GM21717 (cell line): ENCODE measurements around the gene PIM3.
"Not testable (repeated sequence)": the region's sequence is repeated elsewhere in the genome, so short reads cannot be mapped to it uniquely, and the experiment has no call there.

Experiments
- ATAC-seq: cut with Tn5 transposase; IDR thresholded peaks from one replicate; pipeline ENCODE4 v1.9.1; 2021; ENCODE audit warnings: mild to moderate bottlenecking, moderate library complexity; ENCODE audit not compliant: unreplicated experiment

Gene PIM3

GRCh38 chr22:49981799-49982198, 21.2 kb downstream of the PIM3 start:
- ATAC-seq = not testable (repeated sequence)

GRCh38 chr22:49983148-49984042, 22.8 kb downstream of the PIM3 start:
- no peak for ATAC-seq

- no peak for ATAC-seq
Measured at GRCh38 chr22:49986325-49986724, 25.8 kb downstream of the PIM3 start.

GRCh38 chr22:49989826-49990225, 29.3 kb downstream of the PIM3 start:
- not testable (repeated sequence) for ATAC-seq

- ATAC-seq = no peak
Measured at GRCh38 chr22:49991167-49991566, 30.6 kb downstream of the PIM3 start.

- ATAC-seq = no peak
Measured at GRCh38 chr22:49991907-49992533, 31.4 kb downstream of the PIM3 start.

GRCh38 chr22:49992921-49993648, 32.5 kb downstream of the PIM3 start:
- ATAC-seq = no peak

- no peak for ATAC-seq
Measured at GRCh38 chr22:49993649-49994360, 33.2 kb downstream of the PIM3 start.

- no peak for ATAC-seq
Measured at GRCh38 chr22:49994361-49995040, 33.9 kb downstream of the PIM3 start.

GRCh38 chr22:49995041-49995360, 34.4 kb downstream of the PIM3 start:
- ATAC-seq = no peak

GRCh38 chr22:49995361-49996118, 35.0 kb downstream of the PIM3 start:
- no peak for ATAC-seq

- no peak for ATAC-seq
Measured at GRCh38 chr22:49996119-49996517, 35.5 kb downstream of the PIM3 start.

GRCh38 chr22:49996518-49997250, 36.1 kb downstream of the PIM3 start:
- no peak for ATAC-seq

GRCh38 chr22:49997251-49997599, 36.7 kb downstream of the PIM3 start:
- ATAC-seq = no peak

GRCh38 chr22:49997932-49998717, 37.6 kb downstream of the PIM3 start:
- no peak for ATAC-seq

- ATAC-seq = no peak
Measured at GRCh38 chr22:49998718-49999062, 38.1 kb downstream of the PIM3 start.

- no peak for ATAC-seq
Measured at GRCh38 chr22:49999063-49999945, 38.7 kb downstream of the PIM3 start.
